H9 (cell line): ENCODE results near the gene SAMD8. TPM values are rescaled to one million over a fixed set of nuclear protein-coding genes. Genes with fewer than 3 reads are reported as not detected.
A peak's percentile ranks its signal among the peaks of the same experiment; 100 is the strongest.

Experiments
- DNase-seq: peaks from one replicate; pipeline ENCODE4 v3.0.0-alpha.2; 2017
- H2AFZ ChIP-seq: one replicate; pipeline ENCODE4 v1.6.1; 2013; ENCODE audit warnings: mild to moderate bottlenecking, low read length, control low read depth, moderate library complexity
- H2AK5ac ChIP-seq: 2 replicates; pipeline ENCODE4 v1.6.1; 2013; ENCODE audit warnings: low read length, control low read depth, mixed read lengths; ENCODE audit not compliant: insufficient read length
- H2BK120ac ChIP-seq: one replicate; pipeline ENCODE4 v1.6.1; 2013; ENCODE audit warnings: low read depth, mild to moderate bottlenecking, low read length, control low read depth, inconsistent platforms; ENCODE audit not compliant: poor library complexity, severe bottlenecking
- H2BK12ac ChIP-seq: 2 replicates; pipeline ENCODE4 v1.6.1; 2013; ENCODE audit warnings: low read length, control low read depth, mixed read lengths, low read depth; ENCODE audit not compliant: insufficient read length
- H2BK15ac ChIP-seq: 2 replicates; pipeline ENCODE4 v1.6.1; 2013; ENCODE audit warnings: low read depth, low read length, control low read depth
- H2BK20ac ChIP-seq: one replicate; pipeline ENCODE4 v1.6.1; 2013; ENCODE audit warnings: low read depth, mild to moderate bottlenecking, low read length, control low read depth, inconsistent platforms; ENCODE audit not compliant: poor library complexity, severe bottlenecking
- H2BK5ac ChIP-seq: 2 replicates; pipeline ENCODE4 v1.6.1; 2013; ENCODE audit warnings: low read length, control low read depth, mixed read lengths; ENCODE audit not compliant: insufficient read length
- H3K14ac ChIP-seq: 2 replicates; pipeline ENCODE4 v1.6.1; 2013; ENCODE audit warnings: low read length, control low read depth; ENCODE audit not compliant: insufficient read depth
- H3K18ac ChIP-seq: 2 replicates; pipeline ENCODE4 v1.6.1; 2013; ENCODE audit warnings: low read depth, mild to moderate bottlenecking, mixed read lengths, low read length, control low read depth; ENCODE audit not compliant: insufficient read length
- H3K23ac ChIP-seq: 2 replicates; pipeline ENCODE4 v1.6.1; 2013; ENCODE audit warnings: low read length, control low read depth, mixed read lengths, low read depth; ENCODE audit not compliant: insufficient read length
- H3K23me2 ChIP-seq: 2 replicates; pipeline ENCODE4 v1.6.1; 2013; ENCODE audit warnings: low read depth, mild to moderate bottlenecking, mixed read lengths, low read length, control low read depth; ENCODE audit not compliant: insufficient read length, poor library complexity, severe bottlenecking
- H3K27ac ChIP-seq: 2 replicates; pipeline ENCODE4 v1.5.1; 2013; ENCODE audit warnings: low read length, control low read depth, mixed read lengths, low read depth; ENCODE audit not compliant: insufficient read length
- H3K27me3 ChIP-seq: 2 replicates; pipeline ENCODE4 v1.6.1; 2013; ENCODE audit warnings: low read length, control low read depth, inconsistent platforms; ENCODE audit not compliant: insufficient read depth
- H3K4ac ChIP-seq: 2 replicates; pipeline ENCODE4 v1.6.1; 2013; ENCODE audit warnings: low read depth, mild to moderate bottlenecking, control low read depth, inconsistent platforms, low read length, moderate library complexity
- H3K4me1 ChIP-seq: 2 replicates; pipeline ENCODE4 v1.6.1; 2013; ENCODE audit warnings: low read length, control low read depth, inconsistent platforms; ENCODE audit not compliant: insufficient read depth
- H3K4me2 ChIP-seq: 2 replicates; pipeline ENCODE4 v1.6.1; 2013; ENCODE audit warnings: low read length, control low read depth, mixed read lengths; ENCODE audit not compliant: insufficient read length, insufficient read depth
- H3K56ac ChIP-seq: 2 replicates; pipeline ENCODE4 v1.6.1; 2013; ENCODE audit warnings: low read depth, mild to moderate bottlenecking, mixed read lengths, low read length, control low read depth; ENCODE audit not compliant: insufficient read length
- H3K79me1 ChIP-seq: 2 replicates; pipeline ENCODE4 v1.6.1; 2013; ENCODE audit warnings: low read depth, mild to moderate bottlenecking, moderate library complexity, low read length, control low read depth, inconsistent platforms; ENCODE audit not compliant: insufficient read depth, poor library complexity, severe bottlenecking
- H3K79me2 ChIP-seq: 2 replicates; pipeline ENCODE4 v1.6.1; 2013; ENCODE audit warnings: low read length, control low read depth, inconsistent platforms; ENCODE audit not compliant: insufficient read depth
- H3K9ac ChIP-seq: 2 replicates; pipeline ENCODE4 v1.6.1; 2013; ENCODE audit warnings: low read length, control low read depth, mixed read lengths; ENCODE audit not compliant: insufficient read length; ENCODE audit errors: extremely low read depth
- H3K9me3 ChIP-seq: one replicate; pipeline ENCODE4 v1.6.1; 2013; ENCODE audit warnings: low read depth, low read length, inconsistent platforms; ENCODE audit not compliant: control insufficient read depth
- H3T11ph ChIP-seq: one replicate; pipeline ENCODE4 v1.6.1; 2013; ENCODE audit warnings: mild to moderate bottlenecking, low read length, control low read depth, inconsistent platforms
- H4K20me1 ChIP-seq: one replicate; pipeline ENCODE4 v1.6.1; 2013; ENCODE audit not compliant: control insufficient read depth, insufficient read length, insufficient read depth
- H4K5ac ChIP-seq: 2 replicates; pipeline ENCODE4 v1.6.1; 2013; ENCODE audit warnings: low read depth, mild to moderate bottlenecking, mixed read lengths, low read length, control low read depth; ENCODE audit not compliant: insufficient read length
- H4K8ac ChIP-seq: replicated peaks from 2 replicates; pipeline ENCODE4 v1.6.1; 2013; ENCODE audit warnings: low read length, control low read depth, mixed read lengths, low read depth; ENCODE audit not compliant: insufficient read length
- H4K91ac ChIP-seq: 2 replicates; pipeline ENCODE4 v1.6.1; 2013; ENCODE audit warnings: low read depth, mild to moderate bottlenecking, moderate library complexity, mixed read lengths, low read length, control low read depth; ENCODE audit not compliant: insufficient read length
- H3K27ac Mint-ChIP-seq, 3 experiments: 2 replicates in 2 of 3; 3 replicates in 1 of 3; pipeline ENCODE4 v1.8.0; 2020 to 2021; ENCODE audit warnings: mixed read lengths in 3 of 3, mild to moderate bottlenecking in 1 of 3, moderate library complexity in 1 of 3
- H3K27me3 Mint-ChIP-seq: 2 replicates; pipeline ENCODE4 v1.8.0; 2021; ENCODE audit warnings: low read depth, mild to moderate bottlenecking, moderate library complexity, mixed read lengths
- H3K36me3 Mint-ChIP-seq, 3 experiments: 2 replicates in 2 of 3; 3 replicates in 1 of 3; pipeline ENCODE4 v1.8.0; 2020 to 2021; ENCODE audit warnings: low read depth in 3 of 3, mixed read lengths in 3 of 3; ENCODE audit not compliant: insufficient read depth in 1 of 3
- H3K4me1 Mint-ChIP-seq, 2 experiments: 2 replicates each; pipeline ENCODE4 v1.8.0; 2020; ENCODE audit warnings: mixed read lengths in 2 of 2
- H3K4me3 Mint-ChIP-seq, 2 experiments: 2 replicates in 1 of 2; 3 replicates in 1 of 2; pipeline ENCODE4 v1.8.0; 2020 to 2021; ENCODE audit warnings: mild to moderate bottlenecking in 2 of 2, mixed read lengths in 2 of 2, moderate library complexity in 1 of 2
- H3K9me3 Mint-ChIP-seq, 2 experiments: 2 replicates in 1 of 2; 3 replicates in 1 of 2; pipeline ENCODE4 v1.8.0; 2020; ENCODE audit warnings: mild to moderate bottlenecking in 2 of 2, mixed read lengths in 2 of 2, moderate library complexity in 1 of 2
- CTCF ChIP-seq: fragments of 200-600 bp; sonication (generic); conservative IDR thresholded peaks from 3 replicates; pipeline ENCODE4 v1.8.0; 2021; ENCODE audit warnings: antibody characterized with exemption, mild to moderate bottlenecking
- WGBS: extraction: QIAGEN DNeasy Blood & Tissue Kit; methylation state at CpG from one replicate; pipeline ENCODE4 v1.1.7; 2013; ENCODE audit warnings: missing lambda C conversion rate, low lambda C conversion rate, mixed read lengths; ENCODE audit not compliant: insufficient read length; ENCODE audit errors: extremely low coverage; 5-methylcytosine and 5-hydroxymethylcytosine counted together
- total RNA-seq: library from RNA; stranded (reverse); gene quantifications from 2 replicates; pipeline ENCODE4 v1.2.1, GENCODE V29; 2021

Gene SAMD8
- total RNA-seq, 1 experiment from 2014 or later: 18.8 TPM

GRCh38 chr10:75226656-75227055, 115.2 kb downstream of the SAMD8 start:
- no peak overlapping the region for H2BK20ac ChIP-seq
- no peak overlapping the region for H3T11ph ChIP-seq
- no peak overlapping the region for H3K4ac ChIP-seq
- WGBS: no CpG with 5 or more reads among the region's 5 CpGs
- no peaks in the 10 kb centered on the region for H3K27me3 Mint-ChIP-seq
- peaks cover 10% of the 10 kb centered on the region; the same call in 1 of the 2 replicates for H3K4me1 ChIP-seq
- H3K27ac Mint-ChIP-seq: peak overlapping the region; percentile 85 to 94 (median 94); a peak in 6 of 7 replicates
- no peak overlapping the region for H4K91ac ChIP-seq
- no peak for TF ChIP-seq CTCF
- no peak overlapping the region for H3K9ac ChIP-seq
- no peak overlapping the region for H3K23ac ChIP-seq
- H3K79me2 ChIP-seq: peaks cover 10% of the 10 kb centered on the region; the same call in 1 of the 2 replicates
- no peak overlapping the region for H4K8ac ChIP-seq
- H3K4me1 Mint-ChIP-seq: peaks cover 62 to 68% of the 10 kb centered on the region in 2 experiments
- no peak overlapping the region for H2BK12ac ChIP-seq
- H2BK15ac ChIP-seq: no peak overlapping the region
- no peak overlapping the region for H2AFZ ChIP-seq
- no peaks in the 10 kb centered on the region for H3K9me3 ChIP-seq
- H3K4me3 Mint-ChIP-seq: peak overlapping the region in 1 of 2 experiments; percentile 64; a peak in 3 of 5 replicates
- H3K4me2 ChIP-seq: no peak overlapping the region
- H4K5ac ChIP-seq: no peak overlapping the region
- H2BK5ac ChIP-seq: no peak overlapping the region
- no peaks in the 10 kb centered on the region for H3K27me3 ChIP-seq
- no peak overlapping the region for H3K14ac ChIP-seq
- no peak overlapping the region for H2BK120ac ChIP-seq
- H3K79me1 ChIP-seq: no peaks in the 10 kb centered on the region
- H3K23me2 ChIP-seq: no peaks in the 10 kb centered on the region
- no peak for DNase-seq
- peaks cover 42 to 87% (median 84%) of the 10 kb centered on the region in 3 experiments for H3K36me3 Mint-ChIP-seq
- H3K9me3 Mint-ChIP-seq: no peaks in the 10 kb centered on the region
- no peaks in the 10 kb centered on the region for H4K20me1 ChIP-seq
- no peak overlapping the region for H2AK5ac ChIP-seq
- no peak overlapping the region for H3K56ac ChIP-seq
- H3K18ac ChIP-seq: no peak overlapping the region
- H3K27ac ChIP-seq: no peak overlapping the region
